Measurements from ENCODE around the gene XNDC1N. TPM values are rescaled to one million over a fixed set of nuclear protein-coding genes. Genes with fewer than 3 reads are reported as not detected.

The XNDC1N gene
- polyA plus RNA-seq, 1 of the 3 experiments (the other 2 are of a cell fraction): 3.4 TPM

- H3F3A ChIP-seq (replicated peaks; ENCODE audit: insufficient read depth): peaks cover 32% of the 10 kb centered on the region
- no peak overlapping the region for H3K9ac ChIP-seq
- WGBS (ENCODE audit: low lambda C conversion rate): over 99% methylated on average over 6 of the region's 6 CpGs
- H4K20me1 ChIP-seq (ENCODE audit: insufficient read depth): no peaks in the 10 kb centered on the region
- POLR2A ChIA-PET: no interaction called here
- no peak overlapping the region for H3K4me2 ChIP-seq
- no peak overlapping the region for H2AFZ ChIP-seq (ENCODE audit: low read depth)
- CTCF ChIA-PET: interaction anchor here (1.7 to 2.5 kb wide), 2 partner anchors 28 to 195 kb away, joined by 4 to 12 read pairs; no protein-coding TSS in a partner anchor
- H3K36me3 ChIP-seq (replicated peaks in 1 of 2; ENCODE audit: control insufficient read depth in 1 of 2, insufficient read depth in 2 of 2, low read length in 1 of 2): no peaks in the 10 kb centered on the region
- no peak for TF ChIP-seq JUND (IDR thresholded peaks at IDR 0.05)
- no peak for TF ChIP-seq YY1 (IDR thresholded peaks at IDR 0.05; ENCODE audit: low read depth)
- TF ChIP-seq RFX5 (IDR thresholded peaks at IDR 0.05; ENCODE audit: low read length): no peak
- no peak for TF ChIP-seq GATA2 (CRISPR knock-in tag; IDR thresholded peaks at IDR 0.05)
- no peak for TF ChIP-seq FOXJ3 (CRISPR knock-in tag; IDR thresholded peaks at IDR 0.05)
- TF ChIP-seq CTCF (IDR thresholded peaks at IDR 0.05): no peak
- TF ChIP-seq TAF1 (IDR thresholded peaks at IDR 0.05; ENCODE audit: borderline replicate concordance, low read depth, low read length): no peak
- no peak for TF ChIP-seq RXRA (IDR thresholded peaks at IDR 0.05; ENCODE audit: borderline replicate concordance, low read depth)
- TF ChIP-seq USF1 (IDR thresholded peaks at IDR 0.05; ENCODE audit: borderline replicate concordance, low read depth): no peak
- no peak for TF ChIP-seq USF2 (IDR thresholded peaks at IDR 0.05; ENCODE audit: borderline replicate concordance, low read depth, low read length)
- no peak overlapping the region for H3K4me3 ChIP-seq (ENCODE audit: low read depth in 2 of 2, low read length in 1 of 2)
- H3K27ac ChIP-seq (ENCODE audit: low read depth in 2 of 2, low read length in 1 of 2): no peak overlapping the region
- H3K9me2 ChIP-seq: no peaks in the 10 kb centered on the region
- no peaks in the 10 kb centered on the region for H3K9me3 ChIP-seq
- no peak for DNase-seq
- H3K4me1 ChIP-seq (ENCODE audit: control insufficient read depth in 1 of 2, insufficient read depth in 2 of 2, low read depth in 1 of 2, low read length in 1 of 2): peaks cover 0 to 27% of the 10 kb centered on the region in 2 experiments; a peak in 3 of 4 replicates
- H3K27me3 ChIP-seq (ENCODE audit: insufficient read depth): no peaks in the 10 kb centered on the region
- H3K79me2 ChIP-seq (ENCODE audit: insufficient read depth): peaks cover 83% of the 10 kb centered on the region
Observed at GRCh38 chr11:71949034-71949433, 20.6 kb upstream of the XNDC1N start.

GRCh38 chr11:71948314-71949027, 20.1 kb upstream of the XNDC1N start:
- DNase-seq: no peak
- Histone ChIP-seq H3F3A (replicated peaks; ENCODE audit: insufficient read depth) (peaks cover 32% of the 10 kb centered on the region), H3K4me1 (ENCODE audit: control insufficient read depth in 1 of 2, insufficient read depth in 2 of 2, low read depth in 1 of 2, low read length in 1 of 2) (peaks cover 0 to 27% of the 10 kb centered on the region in 2 experiments; a peak in 3 of 4 replicates), H3K4me3 (ENCODE audit: low read depth in 2 of 2, low read length in 1 of 2) (no peak overlapping the region), H3K9ac (no peak overlapping the region), H3K9me3 (no peaks in the 10 kb centered on the region), H3K79me2 (ENCODE audit: insufficient read depth) (peaks cover 83% of the 10 kb centered on the region), H2AFZ (ENCODE audit: low read depth) (no peak overlapping the region), H3K36me3 (replicated peaks in 1 of 2; ENCODE audit: control insufficient read depth in 1 of 2, insufficient read depth in 2 of 2, low read length in 1 of 2) (no peaks in the 10 kb centered on the region), H3K27ac (ENCODE audit: low read depth in 2 of 2, low read length in 1 of 2) (no peak overlapping the region), H3K4me2 (no peak overlapping the region), H3K27me3 (ENCODE audit: insufficient read depth) (no peaks in the 10 kb centered on the region), H4K20me1 (ENCODE audit: insufficient read depth) (no peaks in the 10 kb centered on the region), H3K9me2 (no peaks in the 10 kb centered on the region)
- ChIA-PET POLR2A (no interaction called here), CTCF (interaction anchor here (1.7 to 2.5 kb wide), 2 partner anchors 29 to 196 kb away, joined by 4 to 12 read pairs; no protein-coding TSS in a partner anchor)
- WGBS (ENCODE audit: low lambda C conversion rate): 94% methylated on average over 7 of the region's 7 CpGs
- TF ChIP-seq USF2 (IDR thresholded peaks at IDR 0.05; ENCODE audit: borderline replicate concordance, low read depth, low read length) (no peak), CTCF (IDR thresholded peaks at IDR 0.05) (no peak), IRF3 (IDR thresholded peaks at IDR 0.05; ENCODE audit: low read depth, low read length) (no peak), FOXJ3 (CRISPR knock-in tag; IDR thresholded peaks at IDR 0.05) (no peak), EZH2phosphoT487 (IDR thresholded peaks at IDR 0.05; ENCODE audit: borderline replicate concordance, low read depth) (no peak), TCF12 (IDR thresholded peaks at IDR 0.05) (no peak), USF1 (IDR thresholded peaks at IDR 0.05; ENCODE audit: borderline replicate concordance, low read depth) (no peak), RCOR1 (IDR thresholded peaks at IDR 0.05; ENCODE audit: low read length) (no peak), SIN3A (IDR thresholded peaks at IDR 0.05; ENCODE audit: borderline replicate concordance, low read depth, low read length) (no peak), GATA2 (CRISPR knock-in tag; IDR thresholded peaks at IDR 0.05) (no peak)
